Panc1 (cell line): ENCODE measurements around the gene ISM1. TPM values are rescaled to one million over a fixed set of nuclear protein-coding genes. Genes with fewer than 3 reads are reported as not detected.

Source experiments
- ATAC-seq: fragments of 200-7000 bp; cut with Tn5 transposase; 2 replicates; pipeline ENCODE4 v1.9.1; 2020; ENCODE audit warnings: mild to moderate bottlenecking, moderate library complexity
- BruUV-seq: library from RNA; stranded (reverse); fragments of 400-500 nt; replicated peaks from 2 replicates; lab custom pipeline; 2021; lab: Mats Ljungman, UMichigan
- CTCF ChIA-PET: fragments of 300-600 bp; sonication (Branson Sonifier 250); formaldehyde crosslinking; loops from one replicate; lab custom pipeline; 2022; ENCODE audit warnings: antibody characterized with exemption; lab: Charles Lee
- POLR2A ChIA-PET: fragments of 300-600 bp; sonication (Branson Sonifier 250); formaldehyde crosslinking; loops from one replicate; lab custom pipeline; 2022; ENCODE audit warnings: antibody characterized with exemption; lab: Charles Lee
- DNase-seq: peaks from one replicate; pipeline ENCODE4 v3.0.0-alpha.2; 2010; ENCODE audit warnings: low read depth, low spot score
- H3K27ac ChIP-seq: 2 replicates; pipeline ENCODE4 v1.5.1; 2011; ENCODE audit warnings: mild to moderate bottlenecking, low read length, inconsistent platforms
- H3K27me3 ChIP-seq: fragments of 200-500 bp; sonication (Bioruptor generic); 2 replicates; pipeline ENCODE4 v1.6.0; 2014; ENCODE audit warnings: low read length, inconsistent platforms; ENCODE audit not compliant: control insufficient read depth, insufficient read depth
- H3K36me3 ChIP-seq: fragments of 200-500 bp; sonication (Bioruptor generic); 2 replicates; pipeline ENCODE4 v1.5.1; 2014; ENCODE audit warnings: inconsistent platforms, mild to moderate bottlenecking, low read length, moderate library complexity; ENCODE audit not compliant: control insufficient read depth, insufficient read depth
- H3K4me1 ChIP-seq: 2 replicates; pipeline ENCODE4 v1.5.1; 2011; ENCODE audit warnings: inconsistent platforms, mild to moderate bottlenecking, low read length, moderate library complexity; ENCODE audit not compliant: control insufficient read depth, insufficient read depth
- H3K4me3 ChIP-seq, 2 experiments: 2 replicates each; pipeline ENCODE4 v1.5.1; 2011 to 2012; ENCODE audit warnings: low read depth in 2 of 2, low read length in 2 of 2, mild to moderate bottlenecking in 2 of 2, inconsistent platforms in 1 of 2, moderate library complexity in 1 of 2
- H3K9me3 ChIP-seq: fragments of 200-500 bp; sonication (Bioruptor generic); 2 replicates; pipeline ENCODE4 v1.5.1; 2014; ENCODE audit warnings: low read depth, mild to moderate bottlenecking, inconsistent platforms, low read length, moderate library complexity; ENCODE audit not compliant: control insufficient read depth, insufficient read depth
- POLR2AphosphoS5 ChIP-seq: IDR thresholded peaks from 2 replicates; pipeline ENCODE4 v1.6.1; 2012; ENCODE audit warnings: mild to moderate bottlenecking, low read depth, low read length, moderate library complexity
- SIN3A ChIP-seq: IDR thresholded peaks from 2 replicates; pipeline ENCODE4 v1.6.1; 2012; ENCODE audit warnings: low read depth, mild to moderate bottlenecking, low read length, moderate library complexity, borderline replicate concordance; ENCODE audit not compliant: insufficient read depth
- TCF7L2 ChIP-seq: IDR thresholded peaks from 2 replicates; pipeline ENCODE4 v1.6.1; 2011; ENCODE audit warnings: mild to moderate bottlenecking, low read depth, low read length, inconsistent platforms
- in situ Hi-C: cut with HindIII; loops from 2 replicates; pipeline ENCODE4 v1.10.0; 2016; ENCODE audit warnings: low sequenced_read_pairs, low pct_unique_long_range_greater_than_20kb
- intact Hi-C: fragments of 100-400 bp; cut with micrococcal nuclease; formaldehyde crosslinking; loops from one replicate; pipeline ENCODE4 v1.10.0; 2022; ENCODE audit not compliant: unreplicated experiment
- total RNA-seq: library from RNA; stranded (reverse); gene quantifications from one replicate; pipeline ENCODE4 v1.2.1, GENCODE V29; 2021; ENCODE audit not compliant: unreplicated experiment
- TF ChIP-seq, protein P1 (sequence below), 2 experiments: IDR thresholded peaks; 2 replicates each; pipeline ENCODE4 v1.6.1; 2011 to 2012; ENCODE audit warnings: low read depth in 2 of 2, control low read depth in 1 of 2, low read length in 1 of 2, mild to moderate bottlenecking in 1 of 2, moderate library complexity in 1 of 2; ENCODE audit not compliant: insufficient read depth in 1 of 2
- TF ChIP-seq, protein P2 (sequence below): fragments of 450-650 bp; IDR thresholded peaks from 2 replicates; pipeline ENCODE4 v1.5.1; 2017; ENCODE audit warnings: mild to moderate bottlenecking

The ISM1 gene
- total RNA-seq, 1 experiment from 2014 or later, result not detected

DNA sequence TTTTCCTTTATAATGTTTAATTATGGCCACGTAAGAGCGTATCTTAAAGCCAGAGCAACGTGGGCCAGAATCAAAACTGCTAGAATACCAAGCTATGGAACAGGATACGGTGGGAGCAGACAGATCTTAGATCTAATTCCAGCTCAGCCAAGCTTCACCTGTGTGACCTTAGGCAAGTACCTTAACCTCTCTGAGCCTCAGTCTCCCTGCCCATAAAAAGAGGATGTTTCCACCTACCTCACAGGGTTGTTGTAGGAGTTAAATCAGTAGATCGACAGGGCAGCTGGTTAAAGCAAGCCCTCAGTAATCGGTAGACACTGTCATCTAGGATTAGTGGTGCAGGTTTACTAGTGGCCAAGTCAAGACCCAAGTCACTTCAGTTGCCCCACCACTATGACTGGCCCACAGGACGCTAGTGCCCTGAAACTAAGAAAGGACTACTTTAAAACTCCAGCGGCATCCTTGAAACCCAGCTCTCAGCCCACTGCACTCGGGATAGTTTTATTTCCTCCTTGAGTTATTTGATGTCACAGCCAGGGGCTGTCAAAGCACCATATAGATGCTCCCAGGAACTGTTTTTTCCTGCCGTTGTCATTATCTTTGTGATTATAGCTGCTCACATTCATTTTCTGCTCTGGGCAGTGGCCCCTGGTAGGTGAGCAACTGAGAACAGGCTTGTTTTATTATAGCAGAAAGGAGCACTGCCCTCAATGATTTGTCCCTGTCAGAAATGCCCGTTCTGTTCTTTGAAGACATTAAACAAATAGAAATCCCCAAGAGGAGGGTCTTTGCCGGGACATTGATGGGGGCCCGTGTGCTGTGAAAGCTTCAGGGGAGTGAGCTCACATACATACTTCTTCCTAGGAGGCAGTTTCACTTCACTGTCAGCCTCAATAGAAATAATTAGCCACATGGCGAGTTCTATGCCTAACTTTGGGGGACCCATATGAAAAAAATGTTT lies 63.1 kb downstream of the ISM1 start:
- H3K4me3 ChIP-seq, result no peak overlapping the region
- no peaks in the 10 kb centered on the region; the same call in 1 of the 2 replicates for H3K27me3 ChIP-seq
- H3K4me1 ChIP-seq, result no peaks in the 10 kb centered on the region
- ChIA-PET POLR2A (no interaction called here), CTCF (no interaction called here)
- DNase-seq (no peak), ATAC-seq (no peak)
- in situ Hi-C loops (no loop called here), intact Hi-C loops (no loop called here)
- TF ChIP-seq TCF7L2 (no peak), SIN3A (no peak), POLR2AphosphoS5 (no peak)
- TF ChIP-seq, protein P1, sequence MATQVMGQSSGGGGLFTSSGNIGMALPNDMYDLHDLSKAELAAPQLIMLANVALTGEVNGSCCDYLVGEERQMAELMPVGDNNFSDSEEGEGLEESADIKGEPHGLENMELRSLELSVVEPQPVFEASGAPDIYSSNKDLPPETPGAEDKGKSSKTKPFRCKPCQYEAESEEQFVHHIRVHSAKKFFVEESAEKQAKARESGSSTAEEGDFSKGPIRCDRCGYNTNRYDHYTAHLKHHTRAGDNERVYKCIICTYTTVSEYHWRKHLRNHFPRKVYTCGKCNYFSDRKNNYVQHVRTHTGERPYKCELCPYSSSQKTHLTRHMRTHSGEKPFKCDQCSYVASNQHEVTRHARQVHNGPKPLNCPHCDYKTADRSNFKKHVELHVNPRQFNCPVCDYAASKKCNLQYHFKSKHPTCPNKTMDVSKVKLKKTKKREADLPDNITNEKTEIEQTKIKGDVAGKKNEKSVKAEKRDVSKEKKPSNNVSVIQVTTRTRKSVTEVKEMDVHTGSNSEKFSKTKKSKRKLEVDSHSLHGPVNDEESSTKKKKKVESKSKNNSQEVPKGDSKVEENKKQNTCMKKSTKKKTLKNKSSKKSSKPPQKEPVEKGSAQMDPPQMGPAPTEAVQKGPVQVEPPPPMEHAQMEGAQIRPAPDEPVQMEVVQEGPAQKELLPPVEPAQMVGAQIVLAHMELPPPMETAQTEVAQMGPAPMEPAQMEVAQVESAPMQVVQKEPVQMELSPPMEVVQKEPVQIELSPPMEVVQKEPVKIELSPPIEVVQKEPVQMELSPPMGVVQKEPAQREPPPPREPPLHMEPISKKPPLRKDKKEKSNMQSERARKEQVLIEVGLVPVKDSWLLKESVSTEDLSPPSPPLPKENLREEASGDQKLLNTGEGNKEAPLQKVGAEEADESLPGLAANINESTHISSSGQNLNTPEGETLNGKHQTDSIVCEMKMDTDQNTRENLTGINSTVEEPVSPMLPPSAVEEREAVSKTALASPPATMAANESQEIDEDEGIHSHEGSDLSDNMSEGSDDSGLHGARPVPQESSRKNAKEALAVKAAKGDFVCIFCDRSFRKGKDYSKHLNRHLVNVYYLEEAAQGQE (IDR thresholded peaks at IDR 0.05; ENCODE audit: insufficient read depth in 1 of 2, low read depth in 2 of 2, low read length in 1 of 2), result no peak
- TF ChIP-seq, protein P2, sequence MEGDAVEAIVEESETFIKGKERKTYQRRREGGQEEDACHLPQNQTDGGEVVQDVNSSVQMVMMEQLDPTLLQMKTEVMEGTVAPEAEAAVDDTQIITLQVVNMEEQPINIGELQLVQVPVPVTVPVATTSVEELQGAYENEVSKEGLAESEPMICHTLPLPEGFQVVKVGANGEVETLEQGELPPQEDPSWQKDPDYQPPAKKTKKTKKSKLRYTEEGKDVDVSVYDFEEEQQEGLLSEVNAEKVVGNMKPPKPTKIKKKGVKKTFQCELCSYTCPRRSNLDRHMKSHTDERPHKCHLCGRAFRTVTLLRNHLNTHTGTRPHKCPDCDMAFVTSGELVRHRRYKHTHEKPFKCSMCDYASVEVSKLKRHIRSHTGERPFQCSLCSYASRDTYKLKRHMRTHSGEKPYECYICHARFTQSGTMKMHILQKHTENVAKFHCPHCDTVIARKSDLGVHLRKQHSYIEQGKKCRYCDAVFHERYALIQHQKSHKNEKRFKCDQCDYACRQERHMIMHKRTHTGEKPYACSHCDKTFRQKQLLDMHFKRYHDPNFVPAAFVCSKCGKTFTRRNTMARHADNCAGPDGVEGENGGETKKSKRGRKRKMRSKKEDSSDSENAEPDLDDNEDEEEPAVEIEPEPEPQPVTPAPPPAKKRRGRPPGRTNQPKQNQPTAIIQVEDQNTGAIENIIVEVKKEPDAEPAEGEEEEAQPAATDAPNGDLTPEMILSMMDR, result no peak
- H3K36me3 ChIP-seq, result no peaks in the 10 kb centered on the region
- no TSS peak for BruUV-seq
- H3K9me3 ChIP-seq, result no peaks in the 10 kb centered on the region
- H3K27ac ChIP-seq, result no peak overlapping the region

DNA sequence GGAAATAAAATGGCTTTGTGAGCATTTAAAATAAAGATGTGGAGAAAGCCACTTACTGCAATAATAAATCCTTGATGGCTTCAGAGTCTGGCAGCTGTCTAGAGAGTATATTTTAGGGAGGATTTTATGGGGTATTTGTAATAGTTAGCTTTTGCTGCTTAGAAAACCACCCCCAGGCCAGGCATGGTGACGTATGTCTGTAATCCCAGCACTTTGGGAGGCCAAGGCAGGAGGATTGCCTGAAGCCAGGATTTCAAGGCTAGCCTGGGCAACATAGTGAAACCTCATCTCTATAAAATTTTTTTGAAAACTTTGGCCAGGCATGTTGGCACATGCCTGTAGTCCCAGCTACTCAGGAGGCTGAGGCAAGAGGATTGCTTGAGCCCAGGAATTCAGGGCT lies 63.8 kb downstream of the ISM1 start:
- in situ Hi-C loops, result no loop called here
- no peak for TF ChIP-seq POLR2AphosphoS5
- no TSS peak for BruUV-seq
- intact Hi-C loops, result no loop called here
- H3K9me3 ChIP-seq, result no peaks in the 10 kb centered on the region
- DNase-seq, result no peak
- H3K4me3 ChIP-seq, result no peak overlapping the region
- no peaks in the 10 kb centered on the region for H3K4me1 ChIP-seq
- no peak overlapping the region for H3K27ac ChIP-seq
- ATAC-seq, result no peak
- CTCF ChIA-PET, result no interaction called here
- POLR2A ChIA-PET, result no interaction called here
- H3K27me3 ChIP-seq, result no peaks in the 10 kb centered on the region; the same call in 1 of the 2 replicates
- H3K36me3 ChIP-seq, result no peaks in the 10 kb centered on the region

DNA sequence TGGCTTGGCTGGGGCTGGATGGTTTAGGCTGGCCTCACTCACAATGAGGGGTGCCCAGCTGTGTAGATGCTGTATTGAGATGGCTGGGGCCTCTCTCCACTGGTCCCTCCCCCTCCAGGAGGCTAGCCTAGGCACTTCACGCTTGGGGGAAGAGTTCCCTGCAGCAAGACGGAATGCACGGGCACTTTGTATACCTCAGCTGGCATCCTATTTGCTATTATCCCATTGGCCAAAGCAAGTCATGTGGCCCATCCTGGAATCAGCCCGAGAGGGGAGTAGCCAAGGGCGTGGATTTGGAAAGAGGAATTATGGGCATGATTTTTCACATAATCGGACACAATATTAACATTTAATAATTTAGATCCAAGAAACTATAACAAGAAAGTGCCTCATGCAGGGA lies 64.3 kb downstream of the ISM1 start:
- no TSS peak for BruUV-seq
- Histone ChIP-seq H3K9me3 (no peaks in the 10 kb centered on the region), H3K4me1 (no peaks in the 10 kb centered on the region), H3K36me3 (no peaks in the 10 kb centered on the region), H3K4me3 (no peak overlapping the region), H3K27ac (no peak overlapping the region), H3K27me3 (no peaks in the 10 kb centered on the region; the same call in 1 of the 2 replicates)
- no peak for DNase-seq
- CTCF ChIA-PET, result no interaction called here
- intact Hi-C loops, result no loop called here
- POLR2A ChIA-PET, result no interaction called here
- in situ Hi-C loops, result no loop called here
- ATAC-seq, result no peak
- TF ChIP-seq SIN3A, result no peak
- no peak for TF ChIP-seq POLR2AphosphoS5
- TF ChIP-seq, protein P2, result no peak
- no peak for TF ChIP-seq TCF7L2
- TF ChIP-seq, protein P1 (IDR thresholded peaks at IDR 0.05; ENCODE audit: insufficient read depth in 1 of 2, low read depth in 2 of 2, low read length in 1 of 2), result no peak
